Transverse colon (tissue), 4 donors: ENCODE results near the gene TH. TPM values are rescaled to one million over a fixed set of nuclear protein-coding genes. Genes with fewer than 3 reads are reported as not detected.

Source experiments
- DNase-seq: peaks from one replicate; pipeline ENCODE4 v3.0.0-alpha.2; 2019
- H3K27ac ChIP-seq, 4 donors: fragments of 200-600 bp; sonication (generic); 2 replicates each; pipeline ENCODE4 v1.5.1; 2016 to 2018; ENCODE audit warnings: inconsistent platforms in 4 of 4
- H3K27me3 ChIP-seq: fragments of 200-600 bp; sonication (generic); 2 replicates; pipeline ENCODE4 v1.5.1; 2017; ENCODE audit warnings: inconsistent platforms
- H3K36me3 ChIP-seq, 4 donors: fragments of 200-600 bp; sonication (generic); 2 replicates each; pipeline ENCODE4 v1.5.1; 2017 to 2019; ENCODE audit warnings: inconsistent platforms in 4 of 4
- H3K4me1 ChIP-seq, 4 donors: fragments of 200-600 bp; sonication (generic); 2 replicates each; pipeline ENCODE4 v1.5.1; 2017 to 2020; ENCODE audit warnings: inconsistent platforms in 4 of 4
- H3K4me3 ChIP-seq, 4 donors: fragments of 200-600 bp; sonication (generic); 1 replicate in 1 of 4; 2 replicates in 3 of 4; pipeline versions ENCODE4 v1.5.1 to v1.6.1; 2017 to 2019; ENCODE audit warnings: inconsistent platforms in 4 of 4
- H3K9me3 ChIP-seq, 2 donors: fragments of 200-600 bp; sonication (generic); 2 replicates each; pipeline ENCODE4 v1.5.1; 2017 to 2019; ENCODE audit warnings: inconsistent platforms in 2 of 2
- CTCF ChIP-seq, 5 experiments: fragments of 200-600 bp in 3 of 5; fragments of 450-650 bp in 2 of 5; sonication (generic) in 3 of 5; IDR thresholded peaks; 1 replicate in 2 of 5; 2 replicates in 3 of 5; pipeline ENCODE4 v1.5.1; 2016 to 2017; ENCODE audit warnings: antibody characterized with exemption in 5 of 5, inconsistent platforms in 3 of 5, mild to moderate bottlenecking in 2 of 5, moderate library complexity in 1 of 5
- EP300 ChIP-seq: sonication (generic); formaldehyde crosslinking; IDR thresholded peaks from one replicate; pipeline ENCODE4 v1.6.1; 2017; ENCODE audit warnings: antibody characterized with exemption, low read depth
- POLR2A ChIP-seq: fragments of 450-650 bp; IDR thresholded peaks from one replicate; pipeline ENCODE4 v1.6.1; 2016; ENCODE audit warnings: antibody characterized with exemption, mild to moderate bottlenecking, moderate library complexity
- POLR2AphosphoS5 ChIP-seq, 3 donors: sonication (generic); formaldehyde crosslinking; IDR thresholded peaks; one replicate each; pipeline ENCODE4 v1.6.1; 2016; ENCODE audit warnings: antibody characterized with exemption in 3 of 3
- WGBS, 2 donors: methylation state at CpG; one replicate each; pipeline ENCODE4 v1.1.5; 2018; ENCODE audit warnings: low coverage in 1 of 2; 5-methylcytosine and 5-hydroxymethylcytosine counted together
- in situ Hi-C, 4 donors: fragments of 200-750 bp; cut with MboI; loops; one replicate each; pipeline versions ENCODE4 v1.15.0 to v1.15.1; 2017; ENCODE audit warnings: low sequenced_read_pairs in 3 of 4, low pct_ligation_motif_present in 1 of 4, low pct_unique_long_range_greater_than_20kb in 1 of 4
- intact Hi-C: fragments of 100-400 bp; cut with DNase I; formaldehyde crosslinking; loops from one replicate; pipeline ENCODE4 v1.15.1; 2023; ENCODE audit warnings: low total_unique reads
- total RNA-seq, 4 donors: library from RNA; depleted of rRNA; stranded (reverse); fragments of >200 nt; gene quantifications; one replicate each; pipeline ENCODE4 v1.1.0, GENCODE V29; 2016

TH gene
- total RNA-seq, 4 donors from 2014 or later, result not detected

GRCh38 chr11:2204361-2205213, 33.0 kb upstream of the TH start:
- H3K4me3 ChIP-seq, result no peak overlapping the region
- intact Hi-C loops (no loop called here), in situ Hi-C loops (loop anchor here in 2 of 4 donors (5.0 to 10.0 kb wide), 4 partner anchors 60 to 220 kb away; no protein-coding TSS in a partner anchor)
- no peaks in the 10 kb centered on the region for H3K36me3 ChIP-seq
- no peak overlapping the region for H3K27ac ChIP-seq
- H3K27me3 ChIP-seq, result no peaks in the 10 kb centered on the region
- H3K9me3 ChIP-seq, result no peaks in the 10 kb centered on the region
- TF ChIP-seq CTCF (IDR thresholded peaks at IDR 0.05), result no peak
- TF ChIP-seq POLR2A, result no peak
- DNase-seq, result peak; percentile 10
- peaks cover 0 to 23% (median 20%) of the 10 kb centered on the region in 4 donors for H3K4me1 ChIP-seq
- 60% methylated on average over 15 of the region's 21 CpGs; no CpG with 5 or more reads in 1 of the 2 donors for WGBS, 2 donors

DNA sequence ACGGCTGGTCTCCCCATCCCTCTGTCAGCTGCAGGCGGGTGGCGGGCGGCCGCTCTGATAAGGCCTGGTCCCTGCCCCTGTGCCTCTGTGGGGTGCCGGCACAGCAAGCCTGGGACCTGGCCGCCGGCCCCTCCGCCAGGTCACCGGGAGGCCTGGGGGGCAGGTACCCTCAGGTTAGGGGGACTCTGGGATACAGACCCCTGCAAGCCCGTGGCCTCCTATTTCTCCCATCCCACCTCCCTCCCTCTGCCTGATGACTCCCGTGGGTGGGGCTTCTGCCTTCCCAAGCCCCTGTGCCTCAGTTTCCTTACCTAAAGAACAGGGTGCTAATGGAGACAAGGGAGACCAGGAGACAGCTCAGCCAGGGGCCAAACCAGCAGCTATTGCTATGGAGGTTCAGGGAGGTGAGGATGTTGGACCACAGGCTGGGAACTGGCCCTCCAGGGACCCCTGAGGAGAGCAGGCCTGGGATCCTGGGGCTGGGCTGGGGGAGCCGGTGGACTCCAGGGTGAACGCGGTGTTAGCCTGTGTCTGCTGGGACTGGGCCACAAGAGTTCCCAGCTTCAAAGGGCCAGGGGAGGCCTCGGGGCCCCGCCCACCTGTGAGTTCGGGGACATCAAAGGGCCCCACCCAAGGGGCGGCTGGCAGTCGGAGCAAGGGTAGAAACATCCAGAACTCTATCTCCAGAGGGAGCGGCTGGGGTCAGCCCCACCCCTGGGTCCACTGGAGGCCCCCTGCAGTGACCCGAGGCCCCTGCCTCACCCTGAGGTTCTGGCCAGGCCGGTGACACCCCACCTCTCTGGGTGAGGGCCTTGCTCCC, 32.0 kb upstream of the TH start:
- peak overlapping the region in 2 of 4 donors; percentile 29 to 33 for H3K27ac ChIP-seq
- intact Hi-C loops (no loop called here), in situ Hi-C loops (loop anchor here in 2 of 4 donors (5.0 to 10.0 kb wide), 4 partner anchors 61 to 221 kb away; no protein-coding TSS in a partner anchor)
- peaks cover 0 to 23% (median 16%) of the 10 kb centered on the region in 4 donors for H3K4me1 ChIP-seq
- TF ChIP-seq EP300 (no peak), POLR2AphosphoS5 (IDR thresholded peaks at IDR 0.05) (no peak), POLR2A (no peak), CTCF (IDR thresholded peaks at IDR 0.05) (no peak)
- no peaks in the 10 kb centered on the region for H3K27me3 ChIP-seq
- DNase-seq, result peak; percentile 43
- 48% methylated on average over 22 of the region's 23 CpGs; no CpG with 5 or more reads in 1 of the 2 donors for WGBS, 2 donors
- no peaks in the 10 kb centered on the region for H3K9me3 ChIP-seq
- H3K36me3 ChIP-seq, result no peaks in the 10 kb centered on the region
- no peak overlapping the region for H3K4me3 ChIP-seq

DNA sequence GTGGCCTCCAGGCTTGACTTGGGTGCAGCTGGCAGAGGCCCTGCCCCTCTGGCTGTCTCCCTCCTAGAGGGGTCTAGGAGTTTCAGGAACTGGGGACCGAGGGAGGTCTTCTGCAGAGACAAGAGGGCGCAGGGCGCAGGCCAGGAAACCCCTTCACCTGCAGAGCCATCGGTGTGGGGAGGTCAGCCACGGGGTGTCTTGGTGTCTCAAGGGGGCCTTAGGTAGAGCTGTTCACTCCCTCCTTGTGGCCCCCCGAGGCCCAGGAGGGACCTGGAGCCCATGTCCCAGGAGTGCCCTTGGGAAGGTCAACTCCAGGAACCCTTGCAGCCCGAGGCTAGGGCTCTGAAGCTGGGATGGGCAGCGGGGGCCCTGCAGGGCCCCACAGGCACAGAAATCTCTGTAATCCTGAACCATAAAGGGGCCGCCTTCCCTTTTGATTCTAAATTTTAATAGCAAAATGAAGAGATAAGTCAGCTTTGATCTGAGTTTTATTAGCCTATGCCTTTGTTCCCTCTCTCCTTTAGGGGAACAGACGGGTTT, 31.4 kb upstream of the TH start:
- intact Hi-C loops (no loop called here), in situ Hi-C loops (loop anchor here in 2 of 4 donors (5.0 to 10.0 kb wide), 4 partner anchors 62 to 222 kb away; no protein-coding TSS in a partner anchor)
- no peak overlapping the region for H3K4me3 ChIP-seq
- H3K27me3 ChIP-seq, result no peaks in the 10 kb centered on the region
- H3K27ac ChIP-seq, result peak overlapping the region; percentile 8 to 65 (median 47)
- TF ChIP-seq POLR2A (no peak), EP300 (no peak), POLR2AphosphoS5 (IDR thresholded peaks at IDR 0.05) (no peak), CTCF (IDR thresholded peaks at IDR 0.05) (no peak)
- H3K4me1 ChIP-seq, result peaks cover 0 to 23% (median 16%) of the 10 kb centered on the region in 4 donors
- DNase-seq, result no peak
- no peaks in the 10 kb centered on the region for H3K9me3 ChIP-seq
- 56% methylated on average over 9 of the region's 10 CpGs; no CpG with 5 or more reads in 1 of the 2 donors for WGBS, 2 donors
- H3K36me3 ChIP-seq, result no peaks in the 10 kb centered on the region
